Panc1 (cell line): ENCODE results near the gene SOX21.

Experiments
- CTCF ChIP-seq: fragments of 450-650 bp; IDR thresholded peaks from 2 replicates; pipeline ENCODE4 v1.5.1; 2017; ENCODE audit warnings: mild to moderate bottlenecking
- POLR2AphosphoS5 ChIP-seq: IDR thresholded peaks from 2 replicates; pipeline ENCODE4 v1.6.1; 2012; ENCODE audit warnings: mild to moderate bottlenecking, low read depth, low read length, moderate library complexity
- TCF7L2 ChIP-seq: IDR thresholded peaks from 2 replicates; pipeline ENCODE4 v1.6.1; 2011; ENCODE audit warnings: mild to moderate bottlenecking, low read depth, low read length, inconsistent platforms

- TF ChIP-seq POLR2AphosphoS5 (no peak), CTCF (no peak), TCF7L2 (no peak)
Observed at GRCh38 chr13:94707400-94708021, 4.8 kb downstream of the SOX21 start.
